SU-DHL-6 (cell line): ENCODE measurements around the gene TAX1BP1.

Experiments
- EZH2phosphoT487 ChIP-seq: fragments of 200-600 bp; sonication (generic), shearing (Covaris generic); conservative IDR thresholded peaks from 2 replicates; pipeline ENCODE4 v1.6.1; 2018; ENCODE audit warnings: mild to moderate bottlenecking, antibody characterized with exemption, low read length, moderate library complexity, mixed read lengths
- TF ChIP-seq, protein P1 (sequence below): fragments of 200-600 bp; sonication (generic); IDR thresholded peaks from one replicate; pipeline ENCODE4 v1.5.1; 2017; ENCODE audit warnings: antibody characterized with exemption, mild to moderate bottlenecking, low read length, moderate library complexity; ENCODE audit not compliant: insufficient read depth, poor library complexity, severe bottlenecking

DNA sequence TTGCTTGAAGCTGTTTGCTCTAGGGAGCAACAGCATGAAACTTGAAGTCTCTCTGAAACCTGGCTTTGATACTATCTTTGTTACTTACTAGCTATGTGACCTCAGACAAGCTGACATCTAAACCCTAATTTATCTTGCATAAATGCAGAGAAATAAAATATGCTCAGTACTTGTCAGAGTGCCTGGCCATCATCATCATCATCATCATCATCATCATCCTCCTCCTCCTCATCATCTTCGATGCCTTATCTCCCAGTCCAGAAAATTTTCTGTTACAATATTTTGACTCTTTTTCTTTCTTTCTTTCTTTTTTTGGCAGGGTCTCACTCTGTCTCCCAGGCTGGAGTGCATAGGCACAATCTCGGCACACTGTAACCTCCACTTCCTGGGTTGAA, 34.8 kb upstream of the TAX1BP1 start:
- TF ChIP-seq, protein P1, sequence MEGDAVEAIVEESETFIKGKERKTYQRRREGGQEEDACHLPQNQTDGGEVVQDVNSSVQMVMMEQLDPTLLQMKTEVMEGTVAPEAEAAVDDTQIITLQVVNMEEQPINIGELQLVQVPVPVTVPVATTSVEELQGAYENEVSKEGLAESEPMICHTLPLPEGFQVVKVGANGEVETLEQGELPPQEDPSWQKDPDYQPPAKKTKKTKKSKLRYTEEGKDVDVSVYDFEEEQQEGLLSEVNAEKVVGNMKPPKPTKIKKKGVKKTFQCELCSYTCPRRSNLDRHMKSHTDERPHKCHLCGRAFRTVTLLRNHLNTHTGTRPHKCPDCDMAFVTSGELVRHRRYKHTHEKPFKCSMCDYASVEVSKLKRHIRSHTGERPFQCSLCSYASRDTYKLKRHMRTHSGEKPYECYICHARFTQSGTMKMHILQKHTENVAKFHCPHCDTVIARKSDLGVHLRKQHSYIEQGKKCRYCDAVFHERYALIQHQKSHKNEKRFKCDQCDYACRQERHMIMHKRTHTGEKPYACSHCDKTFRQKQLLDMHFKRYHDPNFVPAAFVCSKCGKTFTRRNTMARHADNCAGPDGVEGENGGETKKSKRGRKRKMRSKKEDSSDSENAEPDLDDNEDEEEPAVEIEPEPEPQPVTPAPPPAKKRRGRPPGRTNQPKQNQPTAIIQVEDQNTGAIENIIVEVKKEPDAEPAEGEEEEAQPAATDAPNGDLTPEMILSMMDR = no peak
- no peak for TF ChIP-seq EZH2phosphoT487
